MM.1S (cell line): ENCODE results near the gene FRMPD2.

Source experiments
- DNase-seq: peaks from one replicate; pipeline ENCODE4 v3.0.0-alpha.2; 2015
- H2AFZ ChIP-seq: fragments of 300-600 bp; sonication (generic); 2 replicates; pipeline ENCODE4 v1.6.0; 2016; ENCODE audit warnings: antibody characterized with exemption, low read length
- H3F3A ChIP-seq: fragments of 300-600 bp; sonication (generic); 2 replicates; pipeline ENCODE4 v1.6.1; 2016; ENCODE audit warnings: mild to moderate bottlenecking, antibody characterized with exemption, low read length, moderate library complexity, mixed read lengths; ENCODE audit not compliant: insufficient read depth
- H3K27ac ChIP-seq: fragments of 300-600 bp; sonication (generic); 2 replicates; pipeline ENCODE4 v1.5.1; 2016; ENCODE audit warnings: mild to moderate bottlenecking, low read length
- H3K27me3 ChIP-seq: fragments of 300-600 bp; sonication (generic); replicated peaks from 2 replicates; pipeline ENCODE4 v1.6.0; 2016; ENCODE audit warnings: low read length; ENCODE audit not compliant: insufficient read depth
- H3K36me3 ChIP-seq: fragments of 300-600 bp; sonication (generic); replicated peaks from 2 replicates; pipeline ENCODE4 v1.6.1; 2016; ENCODE audit warnings: mild to moderate bottlenecking, low read length, mixed read lengths; ENCODE audit not compliant: insufficient read depth
- H3K4me1 ChIP-seq: fragments of 300-600 bp; sonication (generic); 2 replicates; pipeline ENCODE4 v1.6.1; 2016; ENCODE audit warnings: low read length, mixed read lengths
- H3K4me2 ChIP-seq: fragments of 300-600 bp; sonication (generic); 2 replicates; pipeline ENCODE4 v1.6.0; 2016; ENCODE audit warnings: low read depth, low read length
- H3K4me3 ChIP-seq: fragments of 300-600 bp; sonication (generic); 2 replicates; pipeline ENCODE4 v1.5.1; 2016; ENCODE audit warnings: low read length, mixed read lengths
- H3K79me2 ChIP-seq: fragments of 300-600 bp; sonication (generic); 2 replicates; pipeline ENCODE4 v1.6.1; 2016; ENCODE audit warnings: mixed run types, low read length, mixed read lengths
- H3K9ac ChIP-seq: fragments of 300-600 bp; sonication (generic); 2 replicates; pipeline ENCODE4 v1.6.1; 2016; ENCODE audit warnings: low read length, mixed read lengths
- H3K9me2 ChIP-seq: fragments of 300-600 bp; sonication (generic); replicated peaks from 2 replicates; pipeline ENCODE4 v1.6.1; 2016; ENCODE audit warnings: mild to moderate bottlenecking, low read length, mixed read lengths; ENCODE audit not compliant: insufficient read depth
- H3K9me3 ChIP-seq: fragments of 300-600 bp; sonication (generic); replicated peaks from 2 replicates; pipeline ENCODE4 v1.6.1; 2016; ENCODE audit warnings: mild to moderate bottlenecking, low read length, mixed read lengths; ENCODE audit not compliant: insufficient read depth
- H4K20me1 ChIP-seq: fragments of 300-600 bp; sonication (generic); 2 replicates; pipeline ENCODE4 v1.6.1; 2016; ENCODE audit warnings: mild to moderate bottlenecking, low read length, moderate library complexity, mixed read lengths; ENCODE audit not compliant: insufficient read depth
- CTCF ChIP-seq: fragments of 300-600 bp; sonication (generic); IDR thresholded peaks from 2 replicates; pipeline ENCODE4 v1.5.1; 2016; ENCODE audit warnings: antibody characterized with exemption, low read length, mixed read lengths
- EZH2 ChIP-seq: fragments of 300-600 bp; sonication (generic); optimal IDR thresholded peaks from 2 replicates; pipeline ENCODE3; 2017; ENCODE audit warnings: low read depth, mild to moderate bottlenecking, antibody characterized with exemption, low read length, mixed read lengths
- EZH2phosphoT487 ChIP-seq: fragments of 300-600 bp; sonication (generic); IDR thresholded peaks from 2 replicates; pipeline ENCODE4 v1.6.1; 2018; ENCODE audit warnings: antibody characterized with exemption, low read length

FRMPD2 gene

GRCh38 chr10:48299692-48300091 is 25.2 kb upstream of the FRMPD2 start:
- no peak for DNase-seq
- TF ChIP-seq EZH2phosphoT487 (no peak), EZH2 (no peak)
- H2AFZ ChIP-seq = no peak overlapping the region
- no peak overlapping the region for H3K9ac ChIP-seq
- H3F3A ChIP-seq = no peaks in the 10 kb centered on the region
- no peak overlapping the region for H3K4me3 ChIP-seq
- H3K27me3 ChIP-seq = no peaks in the 10 kb centered on the region
- no peaks in the 10 kb centered on the region for H3K79me2 ChIP-seq
- no peak overlapping the region for H3K27ac ChIP-seq
- H3K36me3 ChIP-seq = no peaks in the 10 kb centered on the region
- no peaks in the 10 kb centered on the region for H4K20me1 ChIP-seq
- H3K9me2 ChIP-seq = no peaks in the 10 kb centered on the region
- H3K4me1 ChIP-seq = peaks cover 13% of the 10 kb centered on the region
- no peak overlapping the region for H3K4me2 ChIP-seq
- no peaks in the 10 kb centered on the region for H3K9me3 ChIP-seq

DNA sequence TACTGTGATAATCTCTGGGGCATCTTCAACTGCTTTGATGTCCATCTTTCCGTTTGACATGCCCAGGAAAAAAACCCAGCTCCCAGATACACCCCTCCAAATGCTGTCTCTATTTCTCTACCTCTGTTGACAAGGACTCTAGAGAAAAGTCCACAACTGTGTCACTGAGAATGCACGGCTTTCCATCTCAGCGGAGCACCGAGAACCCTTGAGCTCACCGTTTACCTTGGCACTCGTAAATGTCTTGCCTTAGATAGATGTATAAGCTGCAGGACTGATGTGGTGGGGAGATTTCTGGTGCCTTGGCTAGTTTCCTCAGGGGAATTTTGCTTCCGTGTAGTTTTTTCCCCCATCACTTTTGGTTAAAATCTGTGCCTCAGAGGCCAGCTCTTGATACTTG is 24.6 kb upstream of the FRMPD2 start:
- no peak overlapping the region for H3K4me2 ChIP-seq
- no peaks in the 10 kb centered on the region for H3K36me3 ChIP-seq
- H3K4me1 ChIP-seq = peaks cover 13% of the 10 kb centered on the region
- no peaks in the 10 kb centered on the region for H4K20me1 ChIP-seq
- no peak overlapping the region for H3K9ac ChIP-seq
- H3K4me3 ChIP-seq = no peak overlapping the region
- H3K27me3 ChIP-seq = no peaks in the 10 kb centered on the region
- TF ChIP-seq CTCF (no peak), EZH2 (no peak), EZH2phosphoT487 (no peak)
- no peak overlapping the region for H2AFZ ChIP-seq
- H3K9me3 ChIP-seq = no peaks in the 10 kb centered on the region
- no peak overlapping the region for H3K27ac ChIP-seq
- no peak for DNase-seq
- no peaks in the 10 kb centered on the region for H3F3A ChIP-seq
- H3K9me2 ChIP-seq = no peaks in the 10 kb centered on the region
- H3K79me2 ChIP-seq = no peaks in the 10 kb centered on the region

GRCh38 chr10:48296576-48297098 is 22.1 kb upstream of the FRMPD2 start:
- Histone ChIP-seq H3K79me2 (no peaks in the 10 kb centered on the region), H3K27ac (no peak overlapping the region), H3F3A (no peaks in the 10 kb centered on the region), H3K36me3 (no peaks in the 10 kb centered on the region), H3K9ac (no peak overlapping the region), H3K9me2 (no peaks in the 10 kb centered on the region), H4K20me1 (no peaks in the 10 kb centered on the region), H3K4me2 (no peak overlapping the region), H3K9me3 (no peaks in the 10 kb centered on the region), H2AFZ (no peak overlapping the region), H3K27me3 (no peaks in the 10 kb centered on the region), H3K4me1 (no peaks in the 10 kb centered on the region), H3K4me3 (no peak overlapping the region)
- no peak for DNase-seq
- TF ChIP-seq CTCF = no peak
- no peak for TF ChIP-seq EZH2
- no peak for TF ChIP-seq EZH2phosphoT487

DNA sequence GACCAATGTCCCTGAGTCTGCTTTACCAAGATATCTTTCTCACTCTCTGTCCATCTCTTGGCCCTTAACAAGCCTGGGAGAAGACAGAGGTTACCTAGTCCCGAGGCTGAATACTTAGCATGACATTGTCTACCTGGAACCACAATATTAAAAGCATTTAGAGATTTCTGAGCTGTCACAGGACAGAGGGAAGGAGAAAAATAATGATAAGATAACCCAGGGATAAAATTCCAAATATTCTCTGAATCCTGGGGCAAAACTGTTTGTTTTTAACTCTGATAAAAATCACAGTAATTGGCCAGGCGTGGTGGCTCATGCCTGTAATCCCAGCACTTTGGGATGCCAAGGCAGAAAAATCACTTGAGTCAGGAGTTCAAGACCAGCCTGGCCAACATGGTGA is 19.9 kb upstream of the FRMPD2 start:
- Histone ChIP-seq H3K9me2 (no peaks in the 10 kb centered on the region), H3K9ac (no peak overlapping the region), H3F3A (no peaks in the 10 kb centered on the region), H2AFZ (no peak overlapping the region), H4K20me1 (no peaks in the 10 kb centered on the region), H3K27ac (no peak overlapping the region), H3K4me1 (no peaks in the 10 kb centered on the region), H3K79me2 (no peaks in the 10 kb centered on the region), H3K9me3 (no peaks in the 10 kb centered on the region), H3K4me2 (no peak overlapping the region), H3K36me3 (no peaks in the 10 kb centered on the region), H3K4me3 (no peak overlapping the region), H3K27me3 (no peaks in the 10 kb centered on the region)
- no peak for TF ChIP-seq EZH2
- no peak for TF ChIP-seq EZH2phosphoT487
- no peak for TF ChIP-seq CTCF
- no peak for DNase-seq
